Calu3 (cell line): Measurements from ENCODE around the gene CUBN. TPM values are rescaled to one million over a fixed set of nuclear protein-coding genes. Genes with fewer than 3 reads are reported as not detected.

ENCODE experiments used
- BruUV-seq: library from RNA; stranded (reverse); fragments of 400-500 nt; replicated peaks from 2 replicates; lab custom pipeline; 2021; lab: Mats Ljungman, UMichigan
- CTCF ChIA-PET: fragments of 300-600 bp; sonication (Branson Sonifier 250); formaldehyde crosslinking; loops from one replicate; lab custom pipeline; 2022; ENCODE audit warnings: antibody characterized with exemption; lab: Charles Lee
- DNase-seq: peaks from one replicate; pipeline ENCODE4 v3.0.0; 2022
- H3K27ac Mint-ChIP-seq: one replicate; pipeline ENCODE4 v1.8.0; 2022; ENCODE audit warnings: mixed read lengths; ENCODE audit not compliant: unreplicated experiment
- H3K27me3 Mint-ChIP-seq: one replicate; pipeline ENCODE4 v1.8.0; 2022; ENCODE audit warnings: mixed read lengths; ENCODE audit not compliant: unreplicated experiment
- H3K36me3 Mint-ChIP-seq: one replicate; pipeline ENCODE4 v1.8.0; 2022; ENCODE audit warnings: mild to moderate bottlenecking, moderate library complexity, mixed read lengths; ENCODE audit not compliant: insufficient read depth, unreplicated experiment
- H3K4me1 Mint-ChIP-seq: one replicate; pipeline ENCODE4 v1.8.0; 2022; ENCODE audit warnings: mild to moderate bottlenecking, low read depth, mixed read lengths; ENCODE audit not compliant: unreplicated experiment
- H3K4me3 Mint-ChIP-seq: one replicate; pipeline ENCODE4 v1.8.0; 2022; ENCODE audit warnings: mild to moderate bottlenecking, low read depth, moderate library complexity, mixed read lengths; ENCODE audit not compliant: unreplicated experiment
- H3K9me3 Mint-ChIP-seq: one replicate; pipeline ENCODE4 v1.8.0; 2022; ENCODE audit warnings: low read depth, mixed read lengths; ENCODE audit not compliant: unreplicated experiment
- CTCF ChIP-seq: fragments of 200-600 bp; IDR thresholded peaks from one replicate; pipeline ENCODE4 v1.8.0; 2022; ENCODE audit warnings: antibody characterized with exemption; ENCODE audit not compliant: unreplicated experiment
- intact Hi-C: fragments of 100-400 bp; cut with micrococcal nuclease; formaldehyde crosslinking; loops from one replicate; pipeline ENCODE4 v1.10.0; 2022; ENCODE audit not compliant: unreplicated experiment
- total RNA-seq: library from RNA; stranded (reverse); gene quantifications from 2 replicates; pipeline ENCODE4 v1.2.3, GENCODE V29; 2022

CUBN gene
- total RNA-seq, 1 experiment from 2014 or later = 0.92 TPM

GRCh38 chr10:16856092-16856491 lies 273.5 kb downstream of the CUBN start:
- no peak for TF ChIP-seq CTCF
- intact Hi-C loops = no loop called here
- no peak for DNase-seq
- CTCF ChIA-PET = no interaction called here
- Mint-ChIP-seq H3K36me3 (no peaks in the 10 kb centered on the region), H3K27ac (no peak overlapping the region), H3K9me3 (no peaks in the 10 kb centered on the region), H3K4me1 (peaks cover 27% of the 10 kb centered on the region), H3K4me3 (no peak overlapping the region), H3K27me3 (no peaks in the 10 kb centered on the region)
- no TSS peak for BruUV-seq

- Mint-ChIP-seq H3K4me1 (peaks cover 27% of the 10 kb centered on the region), H3K4me3 (no peak overlapping the region), H3K27ac (no peak overlapping the region), H3K36me3 (no peaks in the 10 kb centered on the region), H3K27me3 (peaks cover 7% of the 10 kb centered on the region), H3K9me3 (no peaks in the 10 kb centered on the region)
- BruUV-seq = no TSS peak
- intact Hi-C loops = no loop called here
- peak; percentile 19 for DNase-seq
- CTCF ChIA-PET = interaction anchor here (1.0 kb wide), 1 partner anchor 37 kb away, joined by 4 read pairs; no protein-coding TSS in a partner anchor
- no peak for TF ChIP-seq CTCF
These were observed 275.0 kb downstream of the CUBN start for GRCh38 chr10:16854623-16855022.

- H3K36me3 Mint-ChIP-seq = no peaks in the 10 kb centered on the region
- TF ChIP-seq CTCF = no peak
- intact Hi-C loops = loop anchor here (1.0 kb wide), 2 partner anchors 324 to 347 kb away; partner anchors contain the start of gene TRDMT1
- no peak overlapping the region for H3K27ac Mint-ChIP-seq
- H3K4me3 Mint-ChIP-seq = no peak overlapping the region
- no peak for DNase-seq
- peaks cover 15% of the 10 kb centered on the region for H3K27me3 Mint-ChIP-seq
- H3K4me1 Mint-ChIP-seq = peaks cover 27% of the 10 kb centered on the region
- H3K9me3 Mint-ChIP-seq = no peaks in the 10 kb centered on the region
- no TSS peak for BruUV-seq
- CTCF ChIA-PET = interaction anchor here (1.0 kb wide), 1 partner anchor 38 kb away, joined by 4 read pairs; no protein-coding TSS in a partner anchor
These were observed 275.8 kb downstream of the CUBN start for GRCh38 chr10:16853809-16854208.

GRCh38 chr10:16853201-16853600 lies 276.4 kb downstream of the CUBN start:
- H3K4me1 Mint-ChIP-seq = peaks cover 27% of the 10 kb centered on the region
- H3K36me3 Mint-ChIP-seq = no peaks in the 10 kb centered on the region
- BruUV-seq = no TSS peak
- H3K4me3 Mint-ChIP-seq = no peak overlapping the region
- DNase-seq = no peak
- no peaks in the 10 kb centered on the region for H3K9me3 Mint-ChIP-seq
- H3K27me3 Mint-ChIP-seq = peaks cover 18% of the 10 kb centered on the region
- CTCF ChIA-PET = interaction anchor here (0.6 to 0.9 kb wide), 2 partner anchors 170 to 421 kb away, joined by 5 to 8 read pairs; no protein-coding TSS in a partner anchor
- H3K27ac Mint-ChIP-seq = no peak overlapping the region
- TF ChIP-seq CTCF = no peak
- intact Hi-C loops = loop anchor here (1.0 kb wide), 2 partner anchors 325 to 348 kb away; partner anchors contain the start of gene TRDMT1
